ENCODE measurements around the gene LRRTM4. TPM values are rescaled to one million over a fixed set of nuclear protein-coding genes. Genes with fewer than 3 reads are reported as not detected.

The LRRTM4 gene
- total and polyA plus RNA-seq, 10 of the 15 experiments (the other 5 are each of a cell fraction or from before 2014, with no cell fraction given): 0.01 to 1.0 TPM; not detected in 8

GRCh38 chr2:77387324-77387723, 134.9 kb downstream of the LRRTM4 start:
- ATAC-seq: no peak
- intact Hi-C loops (cut with micrococcal nuclease; ENCODE audit: unreplicated experiment): no loop called here
- BruUV-seq (replicated peaks): no TSS peak

DNA sequence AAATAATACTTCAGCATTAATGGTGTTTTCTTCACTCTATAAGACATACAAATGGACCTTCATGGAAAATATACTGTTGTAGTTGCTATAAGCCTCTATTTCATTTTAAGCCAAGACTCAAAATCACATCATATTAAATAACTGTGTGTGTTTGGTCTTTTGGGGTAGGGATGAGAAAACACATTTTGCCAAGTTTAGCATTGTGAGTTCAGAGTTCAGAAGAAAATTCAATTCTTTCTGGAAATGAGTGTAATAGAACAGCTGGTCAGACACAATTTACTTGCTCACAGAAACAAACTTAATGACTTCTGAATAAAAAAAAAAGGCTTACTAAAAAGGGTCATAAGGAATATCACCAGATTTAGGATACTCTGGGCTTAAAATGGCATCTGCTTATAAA, 149.5 kb downstream of the LRRTM4 start:
- SMC1A ChIA-PET (ENCODE audit: uncharacterized antibody, unreplicated experiment): no interaction called here
- POLR2A ChIA-PET: no interaction called here
- no TSS peak for BruUV-seq (replicated peaks)
- TF ChIP-seq KDM1A (IDR thresholded peaks at IDR 0.05; ENCODE audit: borderline replicate concordance) (no peak), MEF2A (IDR thresholded peaks at IDR 0.05; ENCODE audit: insufficient read depth, low read depth, low read length) (no peak), NR2C1 (IDR thresholded peaks at IDR 0.05) (no peak), BCL3 (IDR thresholded peaks at IDR 0.05; ENCODE audit: borderline replicate concordance, insufficient read depth, low read depth, low read length, poor library complexity, severe bottlenecking) (no peak), MEF2B (IDR thresholded peaks at IDR 0.05; ENCODE audit: partially characterized antibody, poor library complexity, severe bottlenecking) (no peak), NBN (IDR thresholded peaks at IDR 0.05) (no peak), RELB (IDR thresholded peaks at IDR 0.05; ENCODE audit: low read depth) (no peak), MYC (IDR thresholded peaks at IDR 0.05; ENCODE audit: insufficient read depth, insufficient read length, insufficient replicate concordance, low read length, severe bottlenecking) (no peak), ZNF384 (IDR thresholded peaks at IDR 0.05; ENCODE audit: borderline replicate concordance, low read depth, low read length) (no peak), REST (IDR thresholded peaks at IDR 0.05; ENCODE audit: low read depth, low read length) (no peak)

More at GRCh38 chr2:77387324-77387723, 134.9 kb downstream of the LRRTM4 start:
- no peaks in the 10 kb centered on the region for H4K20me1 ChIP-seq (ENCODE audit: control insufficient read depth, insufficient read depth)
- in situ Hi-C loops (cut with MboI): no loop called here
- H3K9me3 ChIP-seq (replicated peaks; ENCODE audit: control insufficient read depth, insufficient read depth, low read length): no peaks in the 10 kb centered on the region
- TF ChIP-seq PML (IDR thresholded peaks at IDR 0.05; ENCODE audit: low read length) (no peak), CHD4 (IDR thresholded peaks at IDR 0.05) (no peak)
- no peaks in the 10 kb centered on the region for H3K79me2 ChIP-seq (ENCODE audit: control insufficient read depth, insufficient read depth, low read length)
- H3K27me3 ChIP-seq (replicated peaks in 1 of 2; ENCODE audit: control insufficient read depth in 2 of 2, insufficient read depth in 2 of 2, low read length in 1 of 2): no peaks in the 10 kb centered on the region
- no peaks in the 10 kb centered on the region for H3K36me3 ChIP-seq (ENCODE audit: control insufficient read depth in 2 of 2, insufficient read depth in 2 of 2, low read length in 1 of 2)
- H3K4me1 ChIP-seq (ENCODE audit: control insufficient read depth, insufficient read depth, low read length): no peaks in the 10 kb centered on the region
- ChIA-PET RAD21 (ENCODE audit: unreplicated experiment) (no interaction called here), POLR2A (no interaction called here), CTCF (no interaction called here), SMC1A (ENCODE audit: uncharacterized antibody, unreplicated experiment) (no interaction called here)
- 0% methylated on average over 3 of the region's 3 CpGs for WGBS (ENCODE audit: insufficient coverage, insufficient replicate concordance, low lambda C conversion rate, missing lambda C conversion rate)
- H3K4me3 ChIP-seq: no peak overlapping the region
- H3K9ac ChIP-seq (ENCODE audit: control insufficient read depth, insufficient read depth, low read length): no peak overlapping the region
- H2AFZ ChIP-seq (ENCODE audit: control insufficient read depth, low read depth, low read length): no peak overlapping the region
- no peak for FAIRE-seq
- H3K4me2 ChIP-seq (ENCODE audit: control insufficient read depth, insufficient read depth): no peak overlapping the region
- no peak for DNase-seq (ENCODE audit: low read depth, low spot score)
- no peak overlapping the region for H3K27ac ChIP-seq (ENCODE audit: control insufficient read depth, insufficient read depth)

More for the DNA sequence above, 149.5 kb downstream of the LRRTM4 start:
- no peak overlapping the region for H3K9ac ChIP-seq (ENCODE audit: control insufficient read depth, insufficient read depth, low read length)
- in situ Hi-C loops (cut with MboI): no loop called here
- H3K4me2 ChIP-seq (ENCODE audit: control insufficient read depth, insufficient read depth): no peak overlapping the region
- H3K36me3 ChIP-seq (ENCODE audit: control insufficient read depth in 2 of 2, insufficient read depth in 2 of 2, low read length in 1 of 2): no peaks in the 10 kb centered on the region
- RAD21 ChIA-PET (ENCODE audit: unreplicated experiment): no interaction called here
- no peak for DNase-seq (ENCODE audit: low read depth, low spot score)
- no peak overlapping the region for H3K27ac ChIP-seq (ENCODE audit: control insufficient read depth, insufficient read depth)
- no peak overlapping the region for H3K4me3 ChIP-seq
- no peak overlapping the region for H2AFZ ChIP-seq (ENCODE audit: control insufficient read depth, low read depth, low read length)
- intact Hi-C loops (cut with micrococcal nuclease; ENCODE audit: unreplicated experiment): no loop called here
- no peak for FAIRE-seq
- H4K20me1 ChIP-seq (ENCODE audit: control insufficient read depth, insufficient read depth): no peaks in the 10 kb centered on the region
- H3K79me2 ChIP-seq (ENCODE audit: control insufficient read depth, insufficient read depth, low read length): no peaks in the 10 kb centered on the region
- no peaks in the 10 kb centered on the region for H3K4me1 ChIP-seq (ENCODE audit: control insufficient read depth, insufficient read depth, low read length)
- no peaks in the 10 kb centered on the region for H3K27me3 ChIP-seq (replicated peaks in 1 of 2; ENCODE audit: control insufficient read depth in 2 of 2, insufficient read depth in 2 of 2, low read length in 1 of 2)
- H3K9me3 ChIP-seq (replicated peaks; ENCODE audit: control insufficient read depth, insufficient read depth, low read length): no peaks in the 10 kb centered on the region
- CTCF ChIA-PET: no interaction called here
- no peak for ATAC-seq

All from GM12878 (cell line).